Parathyroid adenoma (tissue), 2 donors: ENCODE measurements around the gene TRPV2.

Experiments used
- H2AFZ ChIP-seq: fragments of 300-600 bp; sonication (generic); one replicate; pipeline ENCODE4 v1.7.0; 2017; ENCODE audit warnings: antibody characterized with exemption, mild to moderate bottlenecking
- H3K27ac ChIP-seq: fragments of 300-600 bp; sonication (generic); one replicate; pipeline ENCODE4 v1.7.0; 2017
- H3K27me3 ChIP-seq: fragments of 300-600 bp; sonication (generic); one replicate; pipeline ENCODE4 v1.7.0; 2017; ENCODE audit warnings: low read length; ENCODE audit not compliant: control insufficient read depth, insufficient read depth
- H3K36me3 ChIP-seq: fragments of 300-600 bp; sonication (generic); one replicate; pipeline ENCODE4 v1.7.0; 2017; ENCODE audit warnings: low read length; ENCODE audit not compliant: control insufficient read depth, insufficient read depth
- H3K4me1 ChIP-seq: fragments of 300-600 bp; sonication (generic); one replicate; pipeline ENCODE4 v1.7.0; 2017; ENCODE audit warnings: control low read depth
- H3K4me2 ChIP-seq: fragments of 300-600 bp; sonication (generic); one replicate; pipeline ENCODE4 v1.7.0; 2017; ENCODE audit warnings: low read length
- H3K4me3 ChIP-seq: fragments of 300-600 bp; sonication (generic); one replicate; pipeline ENCODE4 v1.7.0; 2017; ENCODE audit warnings: low read depth, low read length
- H3K79me2 ChIP-seq: fragments of 300-600 bp; sonication (generic); one replicate; pipeline ENCODE4 v1.7.0; 2017; ENCODE audit warnings: control low read depth
- H3K9ac ChIP-seq: fragments of 300-600 bp; sonication (generic); one replicate; pipeline ENCODE4 v1.7.0; 2017; ENCODE audit warnings: mild to moderate bottlenecking
- H3K9me3 ChIP-seq: fragments of 300-600 bp; sonication (generic); one replicate; pipeline ENCODE4 v1.7.0; 2017; ENCODE audit warnings: low read length; ENCODE audit not compliant: control insufficient read depth
- CTCF ChIP-seq: fragments of 300-600 bp; sonication (generic); IDR thresholded peaks from one replicate; pipeline ENCODE4 v1.7.0; 2017; ENCODE audit warnings: antibody characterized with exemption, mild to moderate bottlenecking
- donor health status: primary hyperparathyroidism.

TRPV2 gene

GRCh38 chr17:16378636-16379282 lies 36.6 kb upstream of the TRPV2 start:
- H2AFZ ChIP-seq, result no peak overlapping the region
- no peaks in the 10 kb centered on the region for H3K9me3 ChIP-seq
- no peaks in the 10 kb centered on the region for H3K27me3 ChIP-seq
- H3K4me2 ChIP-seq, result no peak overlapping the region
- no peak overlapping the region for H3K9ac ChIP-seq
- TF ChIP-seq CTCF, result no peak
- H3K36me3 ChIP-seq, result no peaks in the 10 kb centered on the region
- peaks cover 20% of the 10 kb centered on the region for H3K79me2 ChIP-seq
- H3K4me3 ChIP-seq, result no peak overlapping the region
- H3K4me1 ChIP-seq, result peaks cover 8% of the 10 kb centered on the region
- no peak overlapping the region for H3K27ac ChIP-seq

GRCh38 chr17:16379654-16380053 lies 35.7 kb upstream of the TRPV2 start:
- H2AFZ ChIP-seq, result no peak overlapping the region
- TF ChIP-seq CTCF, result no peak
- peaks cover 10% of the 10 kb centered on the region for H3K4me1 ChIP-seq
- no peaks in the 10 kb centered on the region for H3K36me3 ChIP-seq
- no peaks in the 10 kb centered on the region for H3K27me3 ChIP-seq
- no peak overlapping the region for H3K9ac ChIP-seq
- no peak overlapping the region for H3K27ac ChIP-seq
- H3K79me2 ChIP-seq, result peaks cover 20% of the 10 kb centered on the region
- H3K4me2 ChIP-seq, result no peak overlapping the region
- no peak overlapping the region for H3K4me3 ChIP-seq
- H3K9me3 ChIP-seq, result no peaks in the 10 kb centered on the region

GRCh38 chr17:16380640-16381495 lies 34.5 kb upstream of the TRPV2 start, which contains the start of gene UBB:
Gene UBB, plus strand, starts transcription at chr17:16381091. Its CDS starts 817 bp downstream, at chr17:16381908.
- Histone ChIP-seq H3K4me1 (peaks cover 10% of the 10 kb centered on the region), H2AFZ (peak within 1 kb of the TSS; percentile 79), H3K79me2 (peaks cover 20% of the 10 kb centered on the region), H3K4me2 (peak within 1 kb of the TSS; percentile 91), H3K4me3 (peak within 1 kb of the TSS; percentile 85), H3K27me3 (no peaks in the 10 kb centered on the region), H3K9me3 (no peaks in the 10 kb centered on the region), H3K9ac (peak within 1 kb of the TSS; percentile 2), H3K36me3 (no peaks in the 10 kb centered on the region), H3K27ac (peak within 1 kb of the TSS; percentile 92)
- TF ChIP-seq CTCF, result peak; percentile 15

GRCh38 chr17:16381496-16381820 lies 33.9 kb upstream of the TRPV2 start:
- Histone ChIP-seq H3K27ac (peak overlapping the region; percentile 92), H3K4me3 (peak overlapping the region; percentile 85), H2AFZ (no peak overlapping the region), H3K4me1 (peaks cover 10% of the 10 kb centered on the region), H3K9me3 (no peaks in the 10 kb centered on the region), H3K79me2 (peaks cover 20% of the 10 kb centered on the region), H3K36me3 (no peaks in the 10 kb centered on the region), H3K27me3 (no peaks in the 10 kb centered on the region), H3K9ac (peak overlapping the region; percentile 2), H3K4me2 (peak overlapping the region; percentile 91)
- TF ChIP-seq CTCF, result no peak
